ENCODE data around the gene POM121.
"Not testable (repeated sequence)": the region's sequence is repeated elsewhere in the genome, so short reads cannot be mapped to it uniquely, and the experiment has no call there.

POM121 gene

DNA sequence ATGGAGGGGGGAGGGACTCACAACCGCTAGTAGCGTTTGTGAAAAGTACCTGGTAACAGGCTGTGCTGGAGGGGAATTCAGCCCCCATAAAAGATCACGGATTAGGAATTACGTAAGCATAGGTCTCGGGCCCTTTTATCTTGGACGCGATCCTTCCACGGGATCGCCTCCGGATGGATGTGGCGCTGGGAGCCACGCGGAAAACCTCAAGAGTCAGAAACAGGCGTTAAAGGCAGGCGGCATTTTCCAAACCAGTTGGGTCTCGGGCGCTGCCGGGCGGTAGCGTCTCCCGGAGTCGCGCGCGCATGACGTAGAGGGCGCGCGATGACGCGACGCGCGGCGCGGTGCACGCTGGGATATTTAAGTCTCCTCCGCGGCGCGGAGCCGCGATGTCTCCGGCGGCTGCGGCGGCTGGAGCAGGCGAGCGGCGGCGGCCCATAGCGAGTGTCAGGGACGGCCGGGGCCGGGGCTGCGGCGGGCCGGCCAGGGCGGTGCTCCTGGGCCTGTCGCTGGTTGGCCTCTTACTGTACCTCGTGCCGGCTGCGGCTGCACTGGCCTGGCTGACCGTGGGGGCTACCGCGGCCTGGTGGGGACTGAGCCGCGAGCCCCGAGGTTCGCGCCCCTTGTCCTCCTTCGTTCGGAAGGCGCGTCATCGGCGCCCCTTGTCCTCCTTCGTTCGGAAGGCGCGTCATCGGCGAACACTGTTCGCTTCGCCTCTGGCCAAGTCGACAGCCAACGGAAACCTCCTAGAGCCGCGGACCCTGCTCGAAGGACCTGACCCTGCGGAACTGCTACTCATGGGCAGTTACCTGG is at the start of gene POM121:
TSS of gene POM121 (plus strand) at position 363 of the 813 bp plus-strand sequence. CDS start at position 390, 27 bp downstream.
- DNase-seq (ENCODE audit: low read depth, low spot score): peak; percentile 94

DNA sequence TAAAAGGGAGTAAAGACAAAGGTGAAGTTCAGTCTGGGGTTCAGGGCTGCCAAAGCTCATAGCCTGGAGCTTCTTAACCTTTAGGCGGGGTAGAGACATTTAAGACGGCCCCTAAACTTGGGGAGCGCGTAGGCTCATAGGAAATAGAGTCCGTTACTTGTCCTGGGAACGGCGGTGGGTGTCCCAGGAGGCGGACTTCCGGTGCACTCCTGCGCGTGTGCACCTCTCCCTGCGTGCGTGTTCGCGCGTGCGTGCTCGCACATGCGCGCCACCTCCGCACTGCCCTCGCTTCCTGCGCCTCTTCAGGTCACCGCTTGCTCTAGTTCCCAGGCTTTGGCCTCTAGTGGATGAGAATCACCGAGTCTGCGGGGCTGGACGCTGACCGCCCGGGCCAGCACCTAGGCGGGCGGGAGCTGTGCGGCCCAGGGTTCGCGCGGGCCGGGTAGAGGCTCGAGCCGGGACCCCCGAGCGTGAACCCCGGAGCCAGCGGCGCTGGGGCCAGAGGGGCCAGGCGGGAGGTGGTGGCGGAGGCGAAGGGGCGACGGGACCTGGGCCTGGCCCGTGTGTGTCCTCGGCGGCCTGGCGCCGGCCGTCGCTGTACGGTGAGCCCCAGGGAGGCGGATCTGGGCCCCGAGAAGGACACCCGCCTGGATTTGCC is 45.7 kb upstream of the POM121 start:
- DNase-seq (ENCODE audit: low read depth, low spot score): peak; percentile 88

DNA sequence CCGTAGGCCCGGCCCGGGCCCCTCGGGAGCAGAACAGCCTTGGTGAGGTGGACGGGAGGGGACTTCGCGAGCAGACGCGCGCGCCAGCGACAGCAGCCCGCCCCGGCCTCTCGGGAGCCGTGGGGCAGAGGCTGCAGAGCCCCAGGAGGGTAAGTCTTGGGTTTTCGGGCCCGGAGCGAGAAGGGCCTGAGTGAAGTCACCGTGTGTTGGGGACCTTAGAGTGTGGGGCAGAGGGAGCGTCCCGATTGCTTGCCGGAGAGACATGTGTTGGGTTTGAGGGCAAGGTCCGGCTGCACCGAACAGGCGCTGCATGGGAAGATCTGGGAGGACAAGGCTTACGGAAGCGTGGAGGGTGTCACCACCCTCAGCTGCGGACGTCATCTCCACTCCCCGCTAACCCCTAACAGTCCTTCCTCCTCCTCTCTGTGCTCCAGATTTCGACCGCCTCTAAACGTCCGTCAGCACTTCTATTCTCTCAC is 45.1 kb upstream of the POM121 start:
- peak; percentile 44 for DNase-seq (ENCODE audit: low read depth, low spot score)

DNA sequence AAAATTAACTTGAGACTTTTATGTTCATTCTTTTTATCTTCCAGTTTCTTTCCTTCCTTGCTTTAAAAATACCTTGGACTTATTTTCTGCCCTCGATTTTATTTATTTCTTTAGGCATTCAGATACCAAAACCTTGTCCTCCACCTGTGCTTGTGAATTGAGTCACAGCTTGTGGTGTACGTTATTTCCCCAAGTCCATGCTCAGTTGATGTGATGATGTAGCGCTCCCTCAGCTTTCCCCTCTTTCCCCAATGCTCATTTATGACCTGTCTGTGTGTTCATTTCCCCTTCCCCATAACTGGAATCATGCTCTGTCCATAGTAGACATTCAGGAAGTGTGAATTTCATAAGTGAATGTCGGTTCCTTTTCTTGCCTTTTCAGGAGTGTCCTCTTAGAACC is 33.1 kb upstream of the POM121 start:
- not testable (repeated sequence) for DNase-seq (ENCODE audit: low read depth, low spot score)

DNA sequence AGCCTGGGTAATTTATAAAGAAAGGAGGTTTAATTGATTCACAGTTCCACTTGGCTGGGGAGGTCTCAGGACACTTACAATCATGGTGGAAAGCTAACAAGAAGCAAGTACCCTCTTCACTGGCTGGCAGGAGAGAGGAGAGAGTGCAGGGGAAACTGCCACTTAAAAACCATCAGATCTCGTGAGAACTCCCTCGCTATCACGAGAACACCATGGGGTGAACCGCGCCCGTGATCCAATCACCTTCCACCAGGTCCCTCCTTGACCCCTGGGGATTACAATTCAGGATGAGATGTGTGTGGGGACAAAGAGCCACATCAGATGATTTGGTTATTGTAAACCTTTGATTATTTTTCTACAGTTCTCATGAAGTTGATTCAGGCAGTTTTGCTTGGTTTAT is 20.2 kb upstream of the POM121 start:
- not testable (repeated sequence) for DNase-seq (ENCODE audit: low read depth, low spot score)

DNA sequence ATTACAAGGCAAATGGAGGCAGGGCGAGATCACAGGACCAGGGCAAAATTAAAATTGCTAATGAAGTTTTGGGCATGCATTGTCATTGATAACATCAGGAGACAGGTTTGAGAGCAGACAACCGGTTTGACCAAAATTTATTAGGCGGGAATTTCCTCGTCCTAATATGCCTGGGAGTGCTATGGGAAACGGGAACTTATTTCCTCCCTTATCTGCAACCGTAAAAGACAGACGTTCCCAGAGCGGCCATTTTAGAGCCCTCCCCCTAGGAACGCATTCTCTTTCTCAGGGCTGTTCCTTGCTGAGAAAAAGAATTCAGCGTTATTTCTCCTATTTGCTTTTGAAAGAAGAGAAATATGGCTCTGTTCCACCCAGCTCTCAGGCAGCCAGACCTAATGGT is 16.5 kb upstream of the POM121 start:
- DNase-seq (ENCODE audit: low read depth, low spot score): peak; percentile 23

DNA sequence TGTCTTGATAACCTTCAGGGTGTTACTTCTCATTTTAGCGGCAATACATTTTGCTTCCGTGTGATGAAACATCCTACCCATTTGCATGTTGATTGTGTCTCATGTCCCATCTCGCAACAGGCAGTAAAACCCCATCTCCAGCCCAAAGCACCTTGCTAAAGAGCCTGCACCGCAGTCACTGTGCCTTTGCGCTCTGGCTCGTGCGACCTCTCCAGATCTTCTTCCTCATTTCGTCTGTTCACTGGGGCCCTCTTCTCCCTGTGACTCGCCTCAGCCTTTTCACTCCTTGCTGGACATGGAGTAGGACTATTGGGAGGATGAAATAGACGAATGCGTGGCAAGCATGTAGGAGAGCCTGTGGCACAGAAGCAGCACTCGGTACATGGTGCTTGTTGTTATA is 13.5 kb upstream of the POM121 start:
- DNase-seq (ENCODE audit: low read depth, low spot score): not testable (repeated sequence)

DNA sequence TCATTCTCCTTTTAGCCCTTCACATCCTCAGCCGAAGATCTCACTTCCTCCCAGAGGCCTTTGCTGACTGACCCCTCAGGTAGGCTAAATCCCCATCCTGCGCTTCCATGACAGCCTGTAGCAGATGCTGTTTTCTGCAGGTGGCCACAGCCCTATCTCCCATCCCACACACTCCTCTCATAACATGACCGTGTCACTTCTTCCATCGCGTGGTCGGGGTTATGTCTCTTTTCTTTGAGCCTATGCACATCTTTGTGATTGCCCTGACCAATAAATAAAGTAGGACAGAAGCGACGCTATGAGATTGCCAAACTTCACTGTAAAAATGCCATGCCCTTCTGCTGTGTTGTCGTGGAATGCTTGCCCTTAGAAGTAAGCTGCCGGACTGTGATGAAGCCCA is 11.1 kb upstream of the POM121 start:
- DNase-seq (ENCODE audit: low read depth, low spot score): not testable (repeated sequence)

DNA sequence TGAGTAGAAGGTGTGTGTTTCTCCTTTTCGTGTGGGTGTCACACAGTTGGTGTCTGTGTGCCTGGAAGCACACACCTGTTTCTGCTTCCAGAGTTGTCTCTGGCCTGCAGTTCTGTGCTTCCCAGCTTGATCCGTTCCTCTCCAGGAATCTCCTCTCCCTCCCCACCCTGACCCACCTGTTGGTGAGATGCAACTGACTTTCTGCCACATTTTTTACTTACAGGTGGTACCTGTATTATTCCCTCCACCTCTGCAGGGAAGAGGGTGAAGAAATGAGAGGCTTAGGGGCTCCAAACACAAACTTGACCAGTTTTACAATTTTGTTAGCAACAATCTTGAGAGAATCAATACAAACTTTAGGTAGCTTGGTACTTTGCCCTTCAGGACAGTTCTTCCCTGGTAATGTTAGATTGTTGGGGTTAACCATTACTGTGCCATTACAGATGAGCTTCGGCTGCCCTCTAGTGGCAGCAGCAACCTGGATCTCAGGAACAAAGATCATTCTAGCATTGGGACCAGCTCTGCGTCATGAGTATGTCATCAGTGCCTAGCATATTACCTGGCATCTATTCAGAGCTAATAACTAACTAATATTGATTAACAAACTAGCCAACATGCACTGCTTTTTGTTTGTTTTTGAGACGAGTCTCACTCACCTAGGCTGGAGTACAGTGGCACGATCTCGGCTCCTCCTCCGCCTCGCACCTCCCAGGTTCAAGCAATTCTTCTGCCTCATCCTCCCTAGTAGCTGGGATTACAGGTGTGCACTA is 10.0 kb upstream of the POM121 start:
- DNase-seq (ENCODE audit: low read depth, low spot score): peak; percentile 47

DNA sequence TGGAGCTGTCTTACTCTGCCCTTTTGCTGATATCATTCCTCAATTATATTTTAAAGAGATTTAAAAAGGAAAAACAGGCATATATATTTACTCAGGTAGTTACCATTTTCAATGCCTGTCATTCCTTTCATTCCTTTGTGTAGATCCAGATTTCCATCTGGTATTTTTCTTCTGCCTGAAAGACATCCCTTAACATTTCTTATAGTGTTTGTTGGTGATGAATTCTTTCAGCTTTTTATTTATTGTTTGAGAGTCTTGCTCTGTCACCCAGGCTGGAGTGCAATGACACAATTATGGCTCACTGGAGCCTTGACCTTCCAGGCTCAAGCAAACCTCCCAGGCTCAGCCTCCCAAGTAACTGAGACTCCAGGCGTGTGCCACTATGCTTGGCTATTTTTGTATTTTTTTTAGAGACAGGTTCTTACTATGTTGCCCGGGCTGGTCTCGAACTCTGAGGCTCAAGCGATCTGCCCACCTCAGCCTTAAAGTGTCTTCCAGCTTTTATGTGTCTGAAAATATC is 5.6 kb upstream of the POM121 start:
- no peak for DNase-seq (ENCODE audit: low read depth, low spot score)

DNA sequence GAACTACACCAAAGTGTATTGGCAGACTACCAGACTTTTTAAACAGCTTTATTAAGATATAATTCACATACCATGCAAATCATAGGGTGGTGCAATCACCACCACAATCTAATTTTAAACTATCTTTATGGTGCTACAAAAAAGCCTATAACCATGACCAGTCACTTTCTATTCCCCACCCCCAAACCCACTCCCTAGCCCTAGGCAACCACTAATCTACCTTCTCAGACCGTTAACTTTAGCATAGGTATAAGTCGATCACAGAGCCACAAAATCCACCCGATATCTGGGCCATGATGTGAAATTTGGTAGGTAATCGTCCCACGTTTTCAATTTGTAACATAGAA is 536 bp upstream of the POM121 start:
- no peak for DNase-seq (ENCODE audit: low read depth, low spot score)

DNA sequence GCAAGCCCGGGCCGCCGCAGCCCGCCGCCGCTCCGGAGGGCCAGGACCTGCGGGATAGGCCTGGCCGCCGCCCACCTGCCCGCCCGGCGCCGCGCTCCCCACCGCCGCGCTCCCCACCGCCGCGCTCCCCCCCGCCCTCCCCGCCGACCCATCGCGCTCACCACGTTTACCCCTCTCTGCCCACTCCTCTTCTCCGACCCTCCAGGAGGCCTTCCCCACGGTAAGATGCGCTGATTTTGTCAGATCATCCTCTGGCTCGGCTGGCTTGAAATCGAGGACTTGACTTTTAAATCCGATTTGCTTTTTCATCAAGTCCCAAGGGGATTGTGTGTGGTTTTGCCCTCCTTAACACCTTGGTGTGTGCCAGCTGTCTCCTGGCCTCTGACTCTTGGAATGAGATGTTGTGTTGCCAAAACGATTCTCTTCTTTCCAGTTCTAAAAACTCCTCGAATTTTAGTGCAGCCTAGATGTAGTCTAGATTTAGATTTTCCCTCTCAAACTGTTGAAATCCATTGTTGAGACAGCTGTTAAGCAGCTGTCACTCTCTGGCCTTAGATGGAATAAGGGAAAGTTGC is 738 bp downstream of the POM121 start:
- no peak for DNase-seq (ENCODE audit: low read depth, low spot score)

DNA sequence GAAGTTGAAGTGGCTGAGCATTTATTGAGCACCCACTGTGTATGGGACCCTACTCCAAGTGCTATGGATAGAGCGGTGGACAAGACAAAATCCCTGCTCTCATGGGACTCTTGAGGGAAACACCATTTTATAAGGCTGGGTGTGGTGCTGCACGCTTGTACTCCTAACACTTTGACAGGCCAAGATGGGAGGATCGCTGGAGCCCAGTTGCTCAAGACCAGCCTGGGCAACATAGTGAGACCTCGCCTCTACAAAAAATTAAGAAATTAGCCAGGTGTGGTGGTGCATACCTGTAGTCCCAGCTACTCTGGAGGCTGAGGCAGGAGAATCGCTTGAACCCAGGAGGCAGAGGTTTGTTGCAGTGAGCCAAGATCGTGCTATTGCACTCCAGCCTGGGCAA is 2.9 kb downstream of the POM121 start:
- not testable (repeated sequence) for DNase-seq (ENCODE audit: low read depth, low spot score)

DNA sequence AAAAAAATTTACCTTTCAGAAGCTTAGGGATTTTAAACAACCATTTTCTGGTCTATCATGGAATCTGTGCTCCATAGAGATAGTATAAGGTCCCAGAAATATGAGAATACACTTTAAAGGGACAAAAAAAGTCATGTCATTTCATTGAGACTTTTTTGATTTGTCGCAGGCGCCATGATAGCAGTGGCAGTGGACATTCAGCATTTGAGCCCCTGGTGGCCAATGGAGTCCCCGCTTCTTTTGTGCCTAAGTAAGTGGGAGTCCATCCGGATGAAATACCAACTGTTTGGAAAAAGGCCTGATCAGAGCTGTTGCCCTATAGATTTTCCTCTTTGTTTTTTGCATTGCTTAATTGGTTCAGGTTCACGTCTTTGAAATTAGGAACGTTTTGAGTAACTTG is 3.3 kb downstream of the POM121 start:
- DNase-seq (ENCODE audit: low read depth, low spot score): not testable (repeated sequence)

DNA sequence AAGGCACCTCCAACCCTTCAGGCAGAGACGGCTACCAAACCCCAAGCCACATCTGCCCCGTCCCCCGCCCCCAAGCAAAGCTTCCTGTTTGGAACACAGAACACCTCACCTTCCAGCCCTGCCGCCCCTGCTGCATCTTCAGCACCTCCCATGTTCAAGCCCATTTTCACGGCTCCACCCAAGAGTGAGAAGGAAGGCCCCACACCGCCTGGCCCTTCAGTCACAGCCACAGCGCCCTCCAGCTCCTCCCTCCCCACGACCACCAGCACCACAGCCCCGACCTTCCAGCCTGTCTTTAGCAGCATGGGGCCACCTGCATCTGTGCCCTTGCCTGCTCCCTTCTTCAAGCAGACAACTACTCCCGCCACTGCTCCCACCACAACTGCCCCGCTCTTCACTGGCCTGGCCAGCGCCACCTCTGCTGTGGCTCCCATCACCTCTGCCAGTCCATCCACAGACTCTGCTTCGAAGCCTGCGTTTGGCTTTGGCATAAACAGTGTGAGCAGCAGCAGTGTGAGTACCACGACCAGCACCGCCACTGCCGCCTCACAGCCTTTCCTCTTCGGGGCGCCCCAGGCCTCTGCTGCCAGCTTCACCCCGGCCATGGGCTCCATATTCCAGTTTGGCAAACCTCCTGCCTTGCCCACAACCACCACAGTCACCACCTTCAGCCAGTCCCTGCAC is 17.3 kb downstream of the POM121 start:
- not testable (repeated sequence) for DNase-seq (ENCODE audit: low read depth, low spot score)

DNA sequence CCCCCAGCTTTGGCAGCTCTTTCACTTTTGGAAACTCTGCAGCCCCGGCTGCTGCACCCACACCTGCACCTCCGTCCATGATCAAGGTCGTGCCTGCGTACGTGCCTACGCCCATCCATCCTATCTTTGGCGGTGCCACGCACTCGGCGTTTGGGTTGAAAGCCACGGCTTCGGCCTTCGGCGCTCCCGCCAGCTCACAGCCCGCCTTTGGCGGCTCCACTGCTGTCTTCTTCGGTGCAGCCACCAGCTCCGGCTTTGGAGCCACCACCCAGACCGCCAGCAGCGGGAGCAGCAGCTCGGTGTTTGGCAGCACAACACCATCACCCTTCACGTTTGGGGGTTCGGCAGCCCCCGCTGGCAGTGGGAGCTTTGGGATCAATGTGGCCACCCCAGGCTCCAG is 18.1 kb downstream of the POM121 start:
- DNase-seq (ENCODE audit: low read depth, low spot score): not testable (repeated sequence)

DNA sequence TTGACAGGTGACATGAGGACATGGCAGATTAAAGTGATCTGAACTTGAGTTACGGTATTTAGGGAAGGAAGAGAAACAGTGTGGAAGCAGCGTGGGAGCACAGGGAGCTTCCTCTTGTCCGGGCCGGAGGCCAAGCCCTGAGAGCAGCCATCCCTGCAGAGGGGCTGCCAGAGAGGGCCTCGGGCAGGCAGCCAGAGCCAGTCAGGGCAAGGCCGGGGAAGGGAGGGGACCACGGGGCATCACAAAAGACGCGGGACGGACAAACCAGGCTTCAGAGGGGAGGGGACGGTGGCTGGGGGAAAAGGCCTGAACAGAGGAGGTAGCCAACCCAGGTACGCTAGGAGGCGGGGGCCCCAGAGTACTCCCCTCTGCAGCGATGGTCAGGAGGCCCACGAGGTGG is 20.0 kb downstream of the POM121 start:
- DNase-seq (ENCODE audit: low read depth, low spot score): not testable (repeated sequence)

DNA sequence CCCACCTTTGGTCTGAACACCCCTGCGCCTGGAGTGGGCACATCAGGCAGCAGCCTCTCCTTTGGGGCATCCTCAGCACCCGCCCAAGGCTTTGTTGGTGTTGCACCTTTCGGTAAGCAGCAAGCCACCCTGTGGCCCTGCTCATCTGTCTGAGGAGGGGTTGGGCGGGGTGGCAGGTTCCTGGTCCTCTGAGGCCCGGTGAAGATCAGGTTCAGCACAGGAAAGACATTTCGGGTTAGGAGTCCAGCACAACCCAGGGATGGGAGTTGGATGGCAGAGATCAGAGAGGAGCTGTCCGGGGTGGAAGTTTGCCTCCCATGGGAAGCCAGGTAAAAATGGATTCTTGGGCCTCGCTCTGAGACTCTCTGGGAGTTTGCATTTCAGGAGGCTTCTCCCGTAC is 20.7 kb downstream of the POM121 start:
- not testable (repeated sequence) for DNase-seq (ENCODE audit: low read depth, low spot score)

DNA sequence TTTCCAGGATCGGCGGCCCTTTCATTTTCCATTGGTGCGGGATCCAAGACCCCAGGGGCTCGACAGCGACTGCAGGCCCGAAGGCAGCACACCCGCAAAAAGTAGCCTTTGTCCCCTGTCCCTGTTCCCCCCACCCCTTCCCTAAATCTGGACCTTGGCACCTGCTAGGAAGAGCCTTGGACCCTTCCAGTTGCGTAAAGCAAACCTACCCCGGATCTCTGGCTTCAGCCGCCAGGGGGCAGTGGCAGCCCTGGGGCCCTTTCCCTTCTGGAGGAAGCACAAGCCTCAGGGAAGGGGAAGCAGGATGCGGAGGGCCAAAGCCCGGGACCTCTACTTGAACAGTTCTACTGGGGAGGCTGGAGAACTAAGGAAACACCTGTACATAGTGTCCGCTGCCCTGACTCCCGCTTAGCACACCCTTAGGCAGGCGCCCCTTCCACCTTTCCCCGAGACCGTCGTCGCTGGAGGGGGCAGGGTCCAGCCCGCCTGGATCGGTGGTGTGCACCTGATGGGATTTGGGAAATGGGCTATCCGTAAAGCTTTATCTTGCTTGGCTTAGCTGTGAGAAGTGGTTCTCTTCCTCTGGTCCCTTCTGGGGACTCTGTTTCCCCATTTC is 21.3 kb downstream of the POM121 start:
- DNase-seq (ENCODE audit: low read depth, low spot score): not testable (repeated sequence)

DNA sequence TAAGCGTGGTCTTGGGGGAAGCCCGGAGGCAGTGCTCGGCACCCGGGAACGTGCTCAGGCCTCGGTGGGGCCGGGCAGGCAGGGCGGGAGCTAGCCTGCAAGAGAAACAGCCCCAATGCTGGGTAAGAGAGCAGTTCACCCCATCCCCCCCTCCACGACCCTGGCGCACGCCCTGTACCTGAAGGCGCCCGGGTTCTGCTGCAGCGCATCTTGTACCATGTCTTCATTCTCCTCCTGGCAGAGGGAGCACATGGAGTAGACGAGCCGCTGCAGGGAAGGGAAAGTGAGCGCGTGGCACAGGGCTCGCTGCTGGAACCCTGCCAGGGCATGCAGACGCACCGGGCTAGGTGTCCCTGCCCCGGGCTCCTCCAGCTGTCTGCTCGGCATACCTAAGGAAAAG is 23.8 kb downstream of the POM121 start:
- not testable (repeated sequence) for DNase-seq (ENCODE audit: low read depth, low spot score)

DNA sequence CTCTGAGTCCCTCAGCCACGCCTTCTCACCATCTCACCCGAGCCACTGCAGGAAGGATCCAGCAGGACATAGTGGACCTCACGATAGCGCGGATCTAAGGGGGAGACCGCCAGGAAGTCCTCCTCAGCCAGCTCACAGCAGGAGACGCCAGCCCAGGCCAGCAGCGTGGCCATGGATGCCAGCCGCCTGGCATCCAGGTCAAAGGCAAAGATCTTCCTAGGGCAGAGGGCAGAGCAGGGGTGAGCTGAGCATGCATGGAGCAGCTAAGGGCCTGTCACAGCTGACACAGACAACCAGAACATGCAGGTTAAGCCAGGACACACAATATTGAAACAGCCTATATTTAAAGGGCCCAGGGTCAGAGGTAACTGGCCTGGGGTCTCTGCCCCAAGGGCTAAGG is 24.4 kb downstream of the POM121 start:
- not testable (repeated sequence) for DNase-seq (ENCODE audit: low read depth, low spot score)

All from ELF-1 (cell line).